NCI-H1694 (cell line): ENCODE results near the gene TCAP.

ENCODE experiments used
- DNase-seq: peaks from one replicate; lab custom pipeline; 2025; lab: John Stamatoyannopoulos, UW

TCAP gene

DNA sequence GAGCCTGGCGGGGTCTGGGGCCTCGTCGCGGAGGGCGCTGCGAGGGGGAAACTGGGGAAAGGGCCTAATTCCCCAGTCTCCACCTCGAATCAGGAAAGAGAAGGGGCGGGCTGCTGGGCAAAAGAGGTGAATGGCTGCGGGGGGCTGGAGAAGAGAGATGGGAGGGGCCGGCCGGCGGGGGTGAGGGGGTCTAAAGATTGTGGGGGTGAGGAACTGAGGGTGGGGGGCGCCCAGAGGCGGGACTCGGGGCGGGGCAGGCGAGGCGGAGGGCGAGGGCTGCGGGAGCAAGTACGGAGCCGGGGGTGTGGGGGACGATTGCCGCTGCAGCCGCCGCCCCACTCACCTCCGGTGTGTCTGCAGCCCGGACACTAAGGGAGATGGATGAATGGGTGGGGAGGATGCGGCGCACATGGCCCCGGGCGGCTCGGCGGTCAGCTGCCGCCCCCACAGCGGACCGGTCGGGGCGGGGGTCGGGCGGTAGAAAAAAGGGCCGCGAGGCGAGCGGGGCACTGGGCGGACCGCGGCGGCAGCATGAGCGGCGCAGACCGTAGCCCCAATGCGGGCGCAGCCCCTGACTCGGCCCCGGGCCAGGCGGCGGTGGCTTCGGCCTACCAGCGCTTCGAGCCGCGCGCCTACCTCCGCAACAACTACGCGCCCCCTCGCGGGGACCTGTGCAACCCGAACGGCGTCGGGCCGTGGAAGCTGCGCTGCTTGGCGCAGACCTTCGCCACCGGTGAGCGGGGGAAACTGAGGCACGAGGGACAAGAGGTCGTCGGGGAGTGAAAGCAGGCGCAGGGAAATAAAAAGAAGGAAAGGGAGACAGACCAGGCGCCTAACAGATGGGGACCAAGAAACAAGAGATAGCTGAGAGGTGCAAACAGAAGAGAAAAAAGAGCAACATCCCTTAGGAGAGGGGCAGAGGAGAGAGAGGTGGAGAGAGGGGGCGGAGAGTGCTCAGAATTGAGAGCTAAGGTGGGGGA lies 3.1 kb downstream of the TCAP start, which contains the start of gene PNMT:
Gene PNMT (plus strand): TSS at position 509 of the 980 bp plus-strand sequence. CDS start 23 bp downstream, at position 532.
- DNase-seq, result peak; percentile 18

DNA sequence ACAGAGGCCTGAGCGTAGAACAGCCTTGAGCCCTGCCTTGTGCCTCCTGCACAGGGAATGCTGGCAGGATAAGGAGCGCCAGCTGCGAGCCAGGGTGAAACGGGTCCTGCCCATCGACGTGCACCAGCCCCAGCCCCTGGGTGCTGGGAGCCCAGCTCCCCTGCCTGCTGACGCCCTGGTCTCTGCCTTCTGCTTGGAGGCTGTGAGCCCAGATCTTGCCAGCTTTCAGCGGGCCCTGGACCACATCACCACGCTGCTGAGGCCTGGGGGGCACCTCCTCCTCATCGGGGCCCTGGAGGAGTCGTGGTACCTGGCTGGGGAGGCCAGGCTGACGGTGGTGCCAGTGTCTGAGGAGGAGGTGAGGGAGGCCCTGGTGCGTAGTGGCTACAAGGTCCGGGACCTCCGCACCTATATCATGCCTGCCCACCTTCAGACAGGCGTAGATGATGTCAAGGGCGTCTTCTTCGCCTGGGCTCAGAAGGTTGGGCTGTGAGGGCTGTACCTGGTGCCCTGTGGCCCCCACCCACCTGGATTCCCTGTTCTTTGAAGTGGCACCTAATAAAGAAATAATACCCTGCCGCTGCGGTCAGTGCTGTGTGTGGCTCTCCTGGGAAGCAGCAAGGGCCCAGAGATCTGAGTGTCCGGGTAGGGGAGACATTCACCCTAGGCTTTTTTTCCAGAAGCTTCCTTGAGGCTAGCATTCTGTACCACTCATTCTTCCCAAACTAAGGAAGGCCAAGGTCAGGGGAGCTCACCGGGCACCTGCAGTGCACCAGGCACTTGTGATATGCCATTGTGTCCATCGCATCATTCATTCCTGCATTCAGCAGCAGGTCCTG lies 5.0 kb downstream of the TCAP start:
- DNase-seq, result no peak

DNA sequence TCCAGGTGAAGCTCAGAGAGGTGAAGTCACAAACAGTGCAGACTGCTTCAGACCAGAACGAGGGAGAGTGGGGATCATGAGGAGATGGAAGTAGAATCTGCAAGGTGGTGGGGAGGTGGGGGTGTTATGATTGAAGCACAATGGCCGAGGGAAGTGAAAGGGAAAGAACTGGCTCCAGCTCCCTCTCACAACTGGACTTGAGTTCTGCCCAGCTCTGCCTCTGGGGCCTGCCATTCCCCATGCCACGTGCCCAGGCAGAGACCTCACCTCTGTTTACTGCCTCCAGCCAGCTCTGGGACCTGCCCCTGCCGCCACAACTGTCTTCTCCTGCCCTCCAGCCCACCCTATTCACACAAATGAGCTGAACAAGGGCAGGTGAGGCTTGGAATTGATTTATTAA lies 5.6 kb downstream of the TCAP start:
- no peak for DNase-seq

DNA sequence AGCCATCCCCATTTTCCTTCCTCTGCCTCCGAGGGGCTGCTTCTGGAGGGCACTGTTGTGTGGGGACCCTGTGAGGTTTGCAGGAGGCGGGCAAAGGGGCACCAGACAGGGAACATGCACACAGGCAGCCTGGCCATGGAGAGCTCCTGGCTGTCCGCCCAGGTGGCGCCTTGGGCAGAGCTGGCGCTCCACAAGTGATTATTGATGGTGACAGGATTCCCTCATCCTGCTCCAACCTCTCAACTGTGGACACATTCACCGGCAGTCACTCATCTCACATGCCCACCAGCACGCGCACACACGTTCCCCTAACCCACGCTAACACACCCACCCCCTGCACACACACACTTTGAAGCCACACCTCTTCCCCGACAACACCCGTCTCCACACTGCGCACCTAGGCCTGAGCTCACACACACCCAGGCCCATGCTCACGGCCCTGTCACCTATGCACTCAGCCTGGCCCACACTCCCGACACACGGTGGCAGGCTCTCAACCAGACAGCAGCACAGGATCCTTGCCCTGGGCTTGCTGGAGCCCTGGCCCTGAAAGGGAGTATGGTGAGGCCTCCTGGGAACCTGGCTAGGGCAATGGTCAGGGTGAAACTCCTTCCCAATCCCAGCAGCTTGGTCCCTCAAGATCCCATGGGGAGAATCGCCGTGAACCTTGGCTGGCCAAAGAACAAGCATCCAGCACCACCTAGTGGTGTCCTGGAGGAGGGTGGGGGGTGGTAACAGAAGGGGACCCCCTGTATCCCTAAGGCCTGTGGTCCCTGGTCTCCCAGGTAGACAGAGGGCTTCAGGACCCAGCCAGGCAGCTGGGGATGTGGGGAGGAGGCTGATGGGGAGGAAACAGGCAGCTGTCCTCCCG lies 6.7 kb downstream of the TCAP start:
- DNase-seq, result peak; percentile 16

DNA sequence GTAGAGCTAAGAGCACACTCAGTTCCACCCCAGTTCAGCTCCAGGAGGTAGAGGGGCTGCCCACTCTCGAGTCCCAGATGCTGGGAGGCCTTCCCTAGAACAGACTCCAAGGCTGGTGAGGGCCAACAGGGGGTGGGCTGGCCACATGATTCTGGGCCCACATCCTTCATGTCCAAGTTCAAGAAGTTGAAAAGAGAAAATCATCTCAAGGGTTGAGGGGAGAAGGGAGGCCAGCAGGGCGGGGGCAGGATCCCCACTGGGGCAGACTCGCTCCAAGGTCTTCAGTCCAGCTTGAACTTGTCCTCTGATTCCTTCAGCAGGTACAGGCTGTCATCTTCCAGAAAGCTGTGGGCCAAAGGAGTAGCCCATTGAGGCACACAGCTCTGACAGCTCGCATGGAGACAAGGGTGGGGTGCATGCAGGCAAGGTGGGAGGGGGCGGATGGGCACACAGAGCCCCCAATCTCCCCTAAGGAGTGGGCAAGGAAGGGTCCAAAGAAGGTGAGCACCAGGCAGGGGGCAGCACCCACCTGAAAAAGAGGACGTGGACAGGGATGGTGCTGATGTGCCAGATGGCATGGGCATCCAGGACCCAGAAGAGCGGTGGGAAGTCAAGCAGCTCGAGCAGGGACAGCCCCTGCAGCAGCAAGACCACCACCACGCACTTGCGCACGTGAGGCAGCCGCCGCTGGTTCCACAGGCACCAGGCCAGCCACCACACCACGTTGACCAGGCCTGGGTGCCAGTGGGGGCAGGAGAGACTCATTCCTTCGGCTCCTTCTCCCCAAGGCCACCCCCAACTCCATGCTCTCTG lies 7.6 kb downstream of the TCAP start:
- DNase-seq, result no peak

DNA sequence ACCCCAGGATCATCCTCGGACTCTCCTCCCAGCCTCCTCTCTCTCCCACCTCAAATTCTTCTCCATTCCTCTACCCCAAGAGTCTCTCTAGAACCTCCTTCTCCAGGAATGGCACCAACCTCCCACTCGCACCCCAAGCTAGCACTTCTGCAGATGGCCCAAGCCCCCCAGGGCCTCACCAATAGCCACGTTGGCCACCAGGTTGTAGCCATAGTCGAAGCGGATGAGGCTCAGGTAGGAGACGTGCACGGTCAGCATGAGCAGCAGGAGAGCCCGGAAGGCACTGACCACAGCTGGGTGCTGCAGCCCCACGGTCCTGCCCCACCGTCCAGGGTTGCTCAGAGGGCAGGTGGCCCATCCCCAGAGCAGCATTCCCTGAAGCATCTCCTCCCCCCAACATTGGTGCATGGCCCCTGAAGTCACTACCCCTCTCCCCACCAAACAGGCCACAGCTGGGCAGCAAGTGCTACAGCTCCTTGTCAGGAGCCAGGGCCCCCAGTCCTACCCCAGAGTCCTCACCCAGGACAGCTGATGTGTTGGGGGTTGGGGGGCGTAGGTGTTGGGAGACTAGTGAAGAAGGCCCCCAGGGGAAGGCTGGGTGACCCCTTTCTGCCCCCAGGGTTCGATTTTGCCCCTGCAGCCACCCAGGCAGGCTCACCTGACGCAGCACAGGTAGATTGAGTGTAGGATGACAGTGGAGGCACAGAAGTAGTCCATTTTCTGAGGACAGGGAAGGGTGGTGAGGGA lies 8.4 kb downstream of the TCAP start:
- no peak for DNase-seq

DNA sequence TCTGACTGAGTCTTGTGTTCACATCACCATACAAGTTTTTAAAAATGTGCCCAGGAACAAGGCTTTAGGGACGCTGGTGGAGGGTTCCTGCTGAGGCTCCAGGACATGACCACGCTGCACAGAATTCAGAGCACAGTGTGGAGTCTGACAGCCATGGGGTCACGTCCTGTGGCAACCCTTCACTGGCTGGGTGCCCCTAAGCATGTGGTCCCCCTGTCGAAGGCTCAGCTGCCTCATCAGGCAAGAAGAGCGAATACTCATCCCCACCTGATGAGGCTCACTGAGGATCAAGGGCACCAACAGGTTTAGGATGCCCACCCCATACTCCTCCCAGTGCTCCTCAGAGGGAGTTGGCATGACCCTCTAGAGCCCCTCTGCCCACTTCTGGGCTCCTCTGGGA lies 9.0 kb downstream of the TCAP start:
- DNase-seq, result no peak

DNA sequence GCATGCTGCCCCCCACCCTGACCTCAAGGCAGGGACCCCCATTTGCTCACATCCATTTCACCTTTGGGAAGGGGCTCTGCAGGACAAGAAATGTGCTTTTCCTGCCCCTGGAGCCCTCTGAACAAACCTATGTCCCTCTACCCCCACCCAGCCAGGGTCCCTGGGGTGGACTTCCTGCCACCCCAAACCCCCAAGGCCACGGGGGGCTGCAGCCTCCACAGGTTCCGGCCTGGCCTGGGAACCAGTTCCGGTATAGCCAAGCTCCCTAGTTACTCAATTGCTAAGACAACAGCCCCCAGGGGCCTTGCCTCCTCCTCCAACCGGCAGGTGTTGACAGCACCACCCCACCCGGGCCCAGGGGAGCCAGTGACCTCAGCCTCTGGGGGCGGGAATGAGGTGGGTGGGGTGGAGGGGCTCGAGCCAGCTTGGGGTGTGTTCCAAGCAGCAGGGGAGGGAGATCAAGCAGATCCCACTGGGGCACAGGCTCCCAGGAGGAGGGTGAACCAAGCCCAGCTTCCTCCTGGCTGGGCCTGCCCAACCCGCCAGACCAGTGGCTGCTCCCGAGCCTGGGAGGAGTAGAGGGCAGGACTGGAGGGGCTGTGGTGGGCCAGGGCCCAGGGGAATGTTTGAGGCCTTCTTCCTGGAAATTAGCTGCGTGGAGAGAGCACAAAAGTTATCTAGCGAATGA lies 9.7 kb downstream of the TCAP start:
- no peak for DNase-seq

DNA sequence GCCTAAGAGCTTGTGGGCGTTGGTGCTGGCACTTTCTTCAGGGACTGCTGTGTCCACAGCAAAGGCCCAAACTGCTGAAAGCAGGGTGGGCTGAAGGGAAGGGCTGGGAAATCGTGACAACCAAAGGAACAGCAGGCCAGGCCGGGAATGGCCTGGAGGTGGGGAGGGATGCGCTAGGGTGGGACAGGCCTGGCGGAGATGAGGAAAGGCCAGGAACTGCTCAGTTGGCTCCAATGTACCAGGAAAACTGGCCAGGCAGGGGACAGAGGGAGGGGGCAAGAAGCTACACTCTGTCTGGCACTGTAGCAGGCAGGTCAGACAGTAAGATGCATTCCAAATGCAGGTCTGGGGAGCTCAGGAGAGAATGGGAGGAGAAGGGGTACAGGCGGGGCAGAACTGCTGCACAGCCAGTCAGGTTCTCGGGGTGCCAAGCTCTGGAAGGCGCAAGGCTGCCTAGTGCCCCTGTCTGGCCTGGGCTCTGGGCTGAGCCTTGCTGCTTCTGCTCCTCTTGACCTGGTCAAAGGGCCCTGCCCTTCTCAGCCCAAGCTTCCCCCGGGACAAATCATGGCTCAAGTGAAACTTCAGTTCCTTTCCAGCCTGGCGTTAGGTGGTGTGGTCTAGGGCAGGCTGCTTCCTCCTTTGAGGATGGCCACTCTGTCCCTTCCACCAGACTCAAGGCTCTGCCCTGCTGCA lies 10.4 kb downstream of the TCAP start:
- DNase-seq, result no peak

DNA sequence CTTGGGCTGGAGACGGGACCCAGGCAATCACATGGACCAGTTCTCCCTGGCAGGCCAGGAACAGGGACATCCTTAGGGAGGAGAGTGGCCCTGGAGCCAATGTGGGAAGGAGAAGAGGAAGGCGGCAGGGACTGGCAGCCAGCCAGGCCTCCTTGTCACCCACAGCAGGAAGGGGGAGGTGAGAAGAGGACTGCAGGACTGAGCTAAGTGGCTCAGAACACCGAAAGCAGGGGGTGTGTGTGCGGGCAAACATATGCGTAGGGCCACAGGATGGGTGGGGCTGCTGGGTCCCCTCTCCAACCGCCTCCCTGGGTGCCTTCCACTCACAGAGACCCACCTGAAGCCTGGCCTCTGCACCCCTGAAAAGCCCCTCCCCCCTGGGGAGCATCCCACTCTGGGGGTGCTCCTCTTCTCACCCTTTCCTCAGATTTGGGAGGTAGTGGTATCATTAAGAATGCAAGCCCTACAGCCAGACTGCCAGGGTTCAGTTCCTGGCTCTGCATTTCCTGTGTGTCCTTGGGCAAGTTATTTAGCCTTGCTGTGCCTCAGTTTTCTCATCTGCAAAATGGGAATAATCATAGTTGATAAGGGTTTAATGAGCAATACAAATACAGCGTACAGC lies 11.2 kb downstream of the TCAP start:
- DNase-seq, result no peak

DNA sequence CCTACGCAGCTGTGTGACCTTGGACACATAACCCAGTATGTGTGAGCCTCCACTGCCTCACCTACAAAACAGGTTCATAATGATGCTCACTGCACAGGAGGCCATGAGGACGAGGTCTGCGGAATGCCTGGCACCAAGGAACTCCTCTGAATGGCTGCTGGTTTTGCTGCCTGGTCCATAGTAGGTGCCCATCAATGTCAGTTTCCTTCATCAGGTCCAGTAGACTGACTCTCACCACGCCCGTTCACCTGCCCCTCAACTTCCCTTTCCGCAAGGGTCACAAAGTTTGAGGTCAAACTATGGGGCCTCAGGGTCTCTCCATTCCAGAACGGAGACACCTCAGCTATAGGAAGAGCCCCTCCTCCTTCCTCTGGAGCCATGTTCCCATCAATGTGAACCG lies 11.9 kb downstream of the TCAP start:
- no peak for DNase-seq

DNA sequence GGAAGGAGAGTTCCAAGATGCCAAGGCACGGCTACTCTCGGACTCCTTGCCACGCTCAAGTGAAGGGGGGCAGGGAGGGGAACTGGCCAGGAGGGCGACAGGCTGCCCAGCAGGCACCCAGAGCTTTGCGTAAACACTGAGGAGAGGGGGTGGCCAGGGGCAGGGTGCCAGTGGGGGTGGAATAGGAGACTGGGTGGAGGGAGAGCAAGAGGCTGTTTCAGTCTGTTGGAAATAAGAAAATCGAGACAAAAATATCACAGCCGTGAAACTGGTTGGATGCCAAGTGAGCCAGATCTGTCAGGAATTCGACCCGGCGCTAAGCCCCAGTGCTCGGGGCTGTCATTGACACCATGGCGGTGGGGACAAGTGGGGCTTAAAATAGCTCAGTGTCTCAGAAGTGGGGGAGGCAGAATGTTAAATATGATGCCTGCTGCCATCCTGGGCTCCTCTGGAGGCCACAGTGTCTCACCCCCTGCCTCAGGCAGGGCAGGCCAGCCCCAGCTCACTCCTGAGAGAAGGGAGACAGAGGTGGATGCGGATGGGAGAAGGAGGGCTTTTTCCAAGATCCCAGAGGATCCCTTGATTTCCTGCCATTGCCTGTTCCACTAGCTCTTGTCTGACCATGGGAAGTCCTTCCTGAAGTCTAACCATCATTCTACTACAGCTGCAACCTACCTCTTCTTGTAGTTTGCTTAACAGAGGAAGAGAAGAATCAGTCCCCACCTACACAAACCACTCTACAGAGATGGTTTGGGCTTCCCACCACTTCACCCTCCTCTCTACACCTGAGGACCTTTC lies 12.6 kb downstream of the TCAP start:
- no peak for DNase-seq

DNA sequence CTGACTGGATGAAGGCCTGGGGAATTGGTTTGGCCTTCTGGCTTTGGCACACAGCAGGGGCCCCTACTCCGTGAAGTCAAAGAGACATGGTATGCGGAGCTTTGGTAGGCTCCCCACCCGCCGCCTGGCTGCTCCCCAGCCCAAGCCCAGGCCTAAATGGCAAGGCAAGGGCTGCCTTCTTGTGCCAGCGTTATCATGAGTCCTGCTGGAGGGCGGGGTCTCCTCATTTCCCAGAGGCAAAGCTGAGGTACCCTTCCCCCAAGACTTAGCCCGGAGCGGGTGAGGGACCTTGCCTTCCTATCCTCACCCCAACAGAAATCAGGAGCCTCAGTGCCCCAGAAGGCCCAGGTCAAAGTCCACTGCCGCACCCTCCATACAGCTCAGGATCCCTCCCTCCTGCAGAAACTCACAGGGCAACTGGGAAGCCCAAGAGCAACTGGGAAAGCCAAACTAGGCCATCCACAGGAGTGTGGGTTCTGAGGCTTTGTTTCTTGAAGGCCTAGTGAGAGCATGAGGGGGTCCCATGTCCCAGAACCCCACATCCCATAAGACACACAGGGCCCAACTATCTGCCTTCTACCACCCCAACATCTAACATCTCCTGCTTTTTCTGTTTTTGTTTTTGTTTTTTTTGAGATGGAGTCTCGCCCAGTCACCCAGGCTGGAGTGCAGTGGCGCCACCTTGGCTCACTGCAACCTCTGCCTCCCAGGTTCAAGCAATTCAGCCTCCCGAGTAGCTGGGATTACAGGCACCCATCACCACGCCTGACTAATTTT lies 13.4 kb downstream of the TCAP start:
- no peak for DNase-seq

DNA sequence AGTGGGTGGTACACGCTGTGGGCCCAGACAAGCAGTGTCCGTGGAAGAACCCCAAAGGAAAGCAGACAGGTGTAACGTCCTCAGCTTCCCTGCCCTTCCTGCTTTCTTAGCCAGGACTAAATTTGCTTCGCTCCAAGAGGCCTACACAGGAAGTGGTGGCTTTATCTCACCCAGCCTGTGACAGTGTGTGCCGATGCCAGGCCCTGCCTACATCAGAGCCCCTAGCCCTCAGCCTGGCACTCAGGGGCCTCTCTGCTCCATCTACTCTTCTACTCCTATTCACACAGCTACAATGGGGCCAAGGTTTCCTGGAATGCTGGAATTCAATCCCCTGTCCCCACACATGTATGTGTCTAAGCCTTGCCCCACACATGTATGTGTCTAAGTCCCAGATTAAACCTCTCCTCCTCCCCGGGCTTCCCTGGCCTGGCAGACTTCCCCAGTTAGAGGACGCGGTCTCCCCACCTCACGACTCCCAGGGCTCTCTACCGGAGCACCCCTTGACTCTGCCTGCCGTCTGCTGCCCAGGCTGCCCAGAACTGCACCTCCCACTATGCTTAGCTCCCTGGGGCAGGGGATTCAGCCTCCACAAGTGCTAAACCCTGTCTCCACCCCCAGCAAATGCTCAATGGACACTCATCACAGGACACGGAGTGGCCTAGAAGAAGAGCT lies 14.5 kb downstream of the TCAP start:
- DNase-seq, result no peak

DNA sequence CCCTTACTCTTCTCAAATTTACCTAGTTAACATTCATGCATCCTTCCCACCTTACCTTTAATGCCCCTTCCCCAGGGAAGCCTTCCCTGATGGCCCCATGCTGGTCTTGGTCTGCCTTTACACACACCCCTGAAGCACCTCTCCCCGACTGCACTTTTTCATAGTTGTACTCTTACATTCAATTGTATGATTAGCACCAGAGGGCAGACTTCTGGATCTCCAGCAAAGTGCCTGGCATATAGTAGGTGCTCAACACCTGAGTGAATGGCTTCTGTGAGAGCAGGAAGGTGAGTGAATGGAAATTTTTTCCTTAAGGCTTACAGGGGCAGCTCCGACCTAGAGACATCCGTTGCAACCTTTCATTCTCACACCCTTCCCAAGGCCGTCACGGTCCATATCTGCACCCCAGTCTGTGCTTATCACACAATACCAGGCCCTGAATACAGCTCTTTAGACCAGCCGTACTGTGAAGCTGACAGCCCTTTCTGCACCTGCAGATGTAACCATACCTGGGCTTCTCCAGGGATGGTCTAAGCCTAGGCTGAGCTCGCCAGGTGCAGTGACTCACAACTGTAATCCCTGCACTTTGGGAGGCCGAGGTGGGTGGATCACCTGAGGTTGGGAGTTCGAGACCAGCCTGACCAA lies 18.3 kb downstream of the TCAP start:
- DNase-seq, result no peak
